Panc1 (cell line): ENCODE data around the gene VWA7. TPM values are rescaled to one million over a fixed set of nuclear protein-coding genes. Genes with fewer than 3 reads are reported as not detected.

Experiments used
- ATAC-seq: fragments of 200-7000 bp; cut with Tn5 transposase; 2 replicates; pipeline ENCODE4 v1.9.1; 2020; ENCODE audit warnings: mild to moderate bottlenecking, moderate library complexity
- BruUV-seq: library from RNA; stranded (reverse); fragments of 400-500 nt; replicated peaks from 2 replicates; lab custom pipeline; 2021; lab: Mats Ljungman, UMichigan
- CTCF ChIA-PET: fragments of 300-600 bp; sonication (Branson Sonifier 250); formaldehyde crosslinking; loops from one replicate; lab custom pipeline; 2022; ENCODE audit warnings: antibody characterized with exemption; lab: Charles Lee
- POLR2A ChIA-PET: fragments of 300-600 bp; sonication (Branson Sonifier 250); formaldehyde crosslinking; loops from one replicate; lab custom pipeline; 2022; ENCODE audit warnings: antibody characterized with exemption; lab: Charles Lee
- DNase-seq: peaks from one replicate; pipeline ENCODE4 v3.0.0-alpha.2; 2010; ENCODE audit warnings: low read depth, low spot score
- H3K27ac ChIP-seq: 2 replicates; pipeline ENCODE4 v1.5.1; 2011; ENCODE audit warnings: mild to moderate bottlenecking, low read length, inconsistent platforms
- H3K27me3 ChIP-seq: fragments of 200-500 bp; sonication (Bioruptor generic); 2 replicates; pipeline ENCODE4 v1.6.0; 2014; ENCODE audit warnings: low read length, inconsistent platforms; ENCODE audit not compliant: control insufficient read depth, insufficient read depth
- H3K36me3 ChIP-seq: fragments of 200-500 bp; sonication (Bioruptor generic); 2 replicates; pipeline ENCODE4 v1.5.1; 2014; ENCODE audit warnings: inconsistent platforms, mild to moderate bottlenecking, low read length, moderate library complexity; ENCODE audit not compliant: control insufficient read depth, insufficient read depth
- H3K4me1 ChIP-seq: 2 replicates; pipeline ENCODE4 v1.5.1; 2011; ENCODE audit warnings: inconsistent platforms, mild to moderate bottlenecking, low read length, moderate library complexity; ENCODE audit not compliant: control insufficient read depth, insufficient read depth
- H3K4me3 ChIP-seq, 2 experiments: 2 replicates each; pipeline ENCODE4 v1.5.1; 2011 to 2012; ENCODE audit warnings: low read depth in 2 of 2, low read length in 2 of 2, mild to moderate bottlenecking in 2 of 2, inconsistent platforms in 1 of 2, moderate library complexity in 1 of 2
- H3K9me3 ChIP-seq: fragments of 200-500 bp; sonication (Bioruptor generic); 2 replicates; pipeline ENCODE4 v1.5.1; 2014; ENCODE audit warnings: low read depth, mild to moderate bottlenecking, inconsistent platforms, low read length, moderate library complexity; ENCODE audit not compliant: control insufficient read depth, insufficient read depth
- CTCF ChIP-seq: fragments of 450-650 bp; IDR thresholded peaks from 2 replicates; pipeline ENCODE4 v1.5.1; 2017; ENCODE audit warnings: mild to moderate bottlenecking
- POLR2AphosphoS5 ChIP-seq: IDR thresholded peaks from 2 replicates; pipeline ENCODE4 v1.6.1; 2012; ENCODE audit warnings: mild to moderate bottlenecking, low read depth, low read length, moderate library complexity
- REST ChIP-seq, 2 experiments: IDR thresholded peaks; 2 replicates each; pipeline ENCODE4 v1.6.1; 2011 to 2012; ENCODE audit warnings: low read depth in 2 of 2, control low read depth in 1 of 2, low read length in 1 of 2, mild to moderate bottlenecking in 1 of 2, moderate library complexity in 1 of 2; ENCODE audit not compliant: insufficient read depth in 1 of 2
- SIN3A ChIP-seq: IDR thresholded peaks from 2 replicates; pipeline ENCODE4 v1.6.1; 2012; ENCODE audit warnings: low read depth, mild to moderate bottlenecking, low read length, moderate library complexity, borderline replicate concordance; ENCODE audit not compliant: insufficient read depth
- TCF7L2 ChIP-seq: IDR thresholded peaks from 2 replicates; pipeline ENCODE4 v1.6.1; 2011; ENCODE audit warnings: mild to moderate bottlenecking, low read depth, low read length, inconsistent platforms
- in situ Hi-C: cut with HindIII; loops from 2 replicates; pipeline ENCODE4 v1.10.0; 2016; ENCODE audit warnings: low sequenced_read_pairs, low pct_unique_long_range_greater_than_20kb
- intact Hi-C: fragments of 100-400 bp; cut with micrococcal nuclease; formaldehyde crosslinking; loops from one replicate; pipeline ENCODE4 v1.10.0; 2022; ENCODE audit not compliant: unreplicated experiment
- total RNA-seq: library from RNA; stranded (reverse); gene quantifications from one replicate; pipeline ENCODE4 v1.2.1, GENCODE V29; 2021; ENCODE audit not compliant: unreplicated experiment

VWA7 gene
- total RNA-seq, 1 experiment from 2014 or later = 4.3 TPM

- intact Hi-C loops = no loop called here
- no TSS peak for BruUV-seq
- in situ Hi-C loops = no loop called here
- ATAC-seq (no peak), DNase-seq (no peak)
- Histone ChIP-seq H3K4me1 (peaks cover 16% of the 10 kb centered on the region), H3K9me3 (no peaks in the 10 kb centered on the region), H3K36me3 (no peaks in the 10 kb centered on the region), H3K27ac (no peak overlapping the region), H3K27me3 (no peaks in the 10 kb centered on the region), H3K4me3 (no peak overlapping the region)
- ChIA-PET POLR2A (no interaction called here), CTCF (no interaction called here)
- TF ChIP-seq POLR2AphosphoS5 (no peak), SIN3A (no peak), TCF7L2 (no peak), REST (IDR thresholded peaks at IDR 0.05; ENCODE audit: insufficient read depth in 1 of 2, low read depth in 2 of 2, low read length in 1 of 2) (no peak), CTCF (no peak)
Observed at GRCh38 chr6:31742894-31743293, 34.2 kb downstream of the VWA7 start.

GRCh38 chr6:31741815-31742214 lies 35.3 kb downstream of the VWA7 start:
- ChIA-PET CTCF (no interaction called here), POLR2A (interaction anchor here (0.5 to 0.6 kb wide), 2 partner anchors 61 to 897 kb away, joined by 7 to 11 read pairs; partner anchors contain the start of gene LY6G5C)
- Histone ChIP-seq H3K4me1 (peaks cover 27% of the 10 kb centered on the region), H3K36me3 (no peaks in the 10 kb centered on the region), H3K27me3 (no peaks in the 10 kb centered on the region), H3K27ac (no peak overlapping the region), H3K9me3 (no peaks in the 10 kb centered on the region), H3K4me3 (no peak overlapping the region)
- ATAC-seq = no peak
- in situ Hi-C loops (no loop called here), intact Hi-C loops (no loop called here)
- TF ChIP-seq CTCF (no peak), REST (IDR thresholded peaks at IDR 0.05; ENCODE audit: insufficient read depth in 1 of 2, low read depth in 2 of 2, low read length in 1 of 2) (no peak), SIN3A (no peak), TCF7L2 (no peak), POLR2AphosphoS5 (no peak)
- no peak for DNase-seq
- BruUV-seq = TSS peak; percentile 32
